HG03521 (cell line): ENCODE data around the gene ZBTB5.

Source experiments
- ATAC-seq: cut with Tn5 transposase; IDR thresholded peaks from one replicate; pipeline ENCODE4 v1.9.1; 2021; ENCODE audit warnings: mild to moderate bottlenecking, moderate library complexity; ENCODE audit not compliant: unreplicated experiment

The ZBTB5 gene

DNA sequence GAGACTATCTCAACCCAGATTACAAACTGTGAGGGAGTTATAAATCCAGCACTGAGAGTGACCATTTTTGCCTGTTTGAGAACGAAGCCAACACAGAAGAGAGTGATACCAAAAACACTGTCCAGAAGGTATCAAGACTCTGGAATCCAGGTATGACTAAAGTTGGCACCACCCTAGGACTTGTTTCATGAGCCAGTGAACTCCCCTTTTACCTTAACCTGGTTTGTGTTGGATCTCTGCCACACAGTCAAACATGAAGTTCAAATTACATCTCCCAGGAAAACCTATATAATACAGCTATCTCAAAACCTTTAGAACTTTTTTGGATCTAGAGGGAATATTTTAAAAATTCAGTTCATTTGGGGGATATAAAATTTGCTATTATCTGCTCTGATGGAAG, 11.4 kb downstream of the ZBTB5 start:
- ATAC-seq: no peak

DNA sequence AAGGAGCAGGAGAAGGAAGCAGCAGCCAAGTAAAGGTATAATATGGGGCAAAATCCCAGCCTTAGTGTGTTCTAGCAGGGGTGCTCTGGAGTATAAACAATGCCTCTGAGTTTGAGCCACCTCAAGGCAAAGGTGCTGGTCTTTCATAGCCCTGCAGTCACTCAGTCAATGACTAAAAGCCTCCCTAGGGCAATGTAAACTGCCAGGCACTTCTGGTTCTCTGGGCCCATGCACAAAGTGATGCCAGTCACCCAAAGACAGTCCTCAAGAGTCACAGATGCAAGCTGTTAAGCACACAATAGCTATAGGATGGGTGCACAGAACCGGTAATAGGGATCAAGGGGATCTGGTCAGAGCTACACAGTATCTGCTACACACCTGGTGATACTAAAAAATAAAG, 12.6 kb downstream of the ZBTB5 start:
- ATAC-seq: no peak

DNA sequence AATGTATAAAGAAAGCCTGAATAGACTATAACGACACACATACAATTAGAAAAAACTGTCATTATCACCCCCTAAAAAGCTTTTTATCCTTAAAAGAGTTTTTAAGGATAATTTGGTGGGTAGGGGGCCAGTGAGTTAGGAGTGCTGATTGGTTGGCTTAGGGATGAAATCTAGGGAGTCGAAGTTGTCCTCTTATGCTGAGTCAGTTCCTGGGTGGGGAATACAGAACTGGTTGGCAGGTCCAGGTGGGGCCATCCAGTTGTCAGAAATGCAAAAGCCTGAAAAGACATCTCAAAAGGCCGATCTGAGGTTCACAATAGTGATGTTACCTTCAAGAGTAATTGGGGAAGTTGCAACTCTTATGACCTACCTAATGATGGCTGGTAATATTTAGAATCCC, 13.6 kb downstream of the ZBTB5 start:
- no peak for ATAC-seq

DNA sequence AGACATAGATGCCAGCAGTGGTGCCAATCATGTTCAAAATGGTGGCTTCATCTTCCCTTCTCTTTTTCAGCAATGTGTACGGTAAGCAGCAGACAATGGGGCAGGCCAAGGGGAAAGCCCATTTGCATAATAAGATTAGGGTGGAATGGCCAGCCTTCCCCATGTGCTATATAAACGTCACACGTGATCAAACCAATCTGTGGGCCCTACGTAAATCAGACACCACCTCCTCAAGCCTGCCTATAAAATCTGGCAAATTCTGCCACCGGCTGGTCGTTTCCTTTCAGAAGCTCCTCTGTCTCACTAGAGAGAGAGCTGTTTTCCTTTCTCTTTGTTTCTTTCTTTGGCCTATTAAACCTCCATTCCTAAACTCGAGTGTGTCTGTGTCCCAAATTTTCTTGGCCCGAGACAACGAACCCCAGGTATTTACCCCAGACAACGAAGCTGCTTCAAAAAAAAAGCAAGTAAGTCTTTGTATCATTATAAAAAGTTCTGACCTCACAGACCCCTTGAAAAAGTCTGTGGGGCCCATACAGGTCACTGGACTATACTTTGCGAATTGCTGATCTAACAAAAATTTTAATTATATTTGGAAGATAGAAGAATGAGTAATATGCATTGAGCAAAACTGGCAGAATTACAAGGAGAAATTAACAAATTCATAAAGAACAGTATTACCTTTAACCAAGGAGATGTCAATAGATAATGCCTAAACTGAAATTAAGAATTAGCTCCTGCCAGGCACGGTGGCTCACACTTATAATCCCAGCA, 15.2 kb downstream of the ZBTB5 start:
- no peak for ATAC-seq

DNA sequence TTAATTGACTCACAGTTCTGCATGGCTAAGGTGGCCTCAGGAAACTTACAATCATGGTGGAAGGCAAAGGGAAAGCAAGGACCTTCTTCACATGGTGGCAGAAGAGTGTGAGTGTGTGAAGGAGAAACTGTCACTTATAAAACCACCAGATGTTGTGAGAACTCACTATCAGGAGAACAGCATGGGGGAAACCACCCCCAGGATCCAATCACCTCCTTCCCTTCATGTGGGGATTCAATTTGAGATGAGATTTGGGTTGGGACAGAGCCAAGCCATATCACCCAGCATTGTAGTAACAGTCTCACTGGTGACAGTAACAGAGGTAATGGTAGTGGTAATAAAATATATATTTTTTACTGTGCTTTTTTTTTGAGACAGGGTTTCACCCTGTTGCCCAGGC, 18.1 kb downstream of the ZBTB5 start:
- ATAC-seq: no peak

DNA sequence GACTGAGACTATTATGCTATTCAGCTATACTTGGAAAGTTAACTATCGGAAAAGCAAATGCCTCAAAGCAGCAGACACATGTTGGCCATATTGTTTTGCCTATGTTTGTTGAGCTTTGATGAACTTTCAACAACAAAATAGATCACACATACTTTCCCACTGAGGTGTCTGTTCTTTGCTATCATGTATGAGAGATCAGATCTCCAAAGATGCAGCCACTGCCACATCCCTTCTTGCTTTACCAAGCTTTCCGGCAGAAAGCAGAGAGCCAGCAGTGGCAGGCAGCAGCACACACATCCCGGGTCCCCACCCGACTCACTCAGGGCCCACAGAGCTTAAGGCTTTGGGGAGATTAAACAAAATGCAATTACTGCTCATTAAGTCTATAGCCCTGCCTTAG, 18.8 kb downstream of the ZBTB5 start:
- ATAC-seq: no peak

DNA sequence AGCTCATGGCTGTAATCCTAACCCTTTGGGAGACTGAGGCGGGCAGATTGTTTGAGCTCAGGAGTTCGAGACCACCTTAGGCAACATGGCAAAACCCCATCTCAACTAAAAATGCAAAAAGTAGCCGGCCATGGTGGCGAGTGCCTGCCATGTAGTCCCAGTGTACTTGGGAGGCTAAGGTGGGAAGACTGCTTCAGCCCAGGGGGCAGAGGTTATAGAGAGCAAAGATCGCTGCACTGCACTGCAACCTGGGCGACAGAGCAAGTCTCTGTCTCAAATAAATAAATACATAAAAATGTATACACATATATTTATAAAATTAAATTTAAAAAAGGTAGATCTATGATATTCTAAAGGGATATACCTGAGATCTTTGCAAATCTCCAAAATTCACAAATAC, 19.4 kb downstream of the ZBTB5 start:
- ATAC-seq: no peak

DNA sequence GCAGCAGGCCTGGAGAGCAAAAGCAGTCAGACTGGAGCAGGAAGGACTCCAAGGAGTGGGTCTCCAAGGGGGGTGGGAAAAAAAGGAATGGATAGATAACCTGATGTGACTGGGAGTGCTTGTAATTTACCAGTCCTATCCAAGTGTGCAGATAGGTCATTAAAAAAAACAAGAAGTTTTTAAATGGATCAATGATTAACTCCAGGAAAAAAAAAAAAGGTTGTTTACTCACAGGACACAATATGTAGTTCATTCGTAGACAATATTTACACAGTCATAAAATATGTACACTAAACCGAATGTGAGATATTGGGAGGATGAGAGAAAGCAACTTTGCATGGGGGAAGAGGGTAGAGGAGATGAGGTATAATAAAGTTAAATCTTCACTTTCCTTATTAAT, 20.4 kb downstream of the ZBTB5 start:
- no peak for ATAC-seq

DNA sequence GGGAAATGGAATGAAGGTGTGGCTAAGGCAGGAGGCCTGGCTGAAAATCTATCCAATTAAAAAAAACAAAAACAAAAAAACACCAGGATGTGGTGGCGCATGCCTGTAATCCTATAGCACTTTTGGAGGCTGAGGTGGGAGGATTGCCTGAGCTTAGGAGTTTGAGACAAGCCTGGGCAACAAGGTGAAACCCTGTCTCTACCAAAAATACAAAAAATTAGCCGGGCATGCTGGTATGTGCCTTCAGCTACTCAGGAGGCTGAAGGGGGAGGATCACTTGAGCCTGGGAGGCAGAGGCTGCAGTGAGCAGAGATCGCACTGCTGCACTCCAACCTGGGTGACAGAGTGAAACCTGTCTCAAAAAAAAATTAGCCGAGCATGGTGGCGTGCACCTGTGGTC, 21.7 kb downstream of the ZBTB5 start:
- no peak for ATAC-seq

DNA sequence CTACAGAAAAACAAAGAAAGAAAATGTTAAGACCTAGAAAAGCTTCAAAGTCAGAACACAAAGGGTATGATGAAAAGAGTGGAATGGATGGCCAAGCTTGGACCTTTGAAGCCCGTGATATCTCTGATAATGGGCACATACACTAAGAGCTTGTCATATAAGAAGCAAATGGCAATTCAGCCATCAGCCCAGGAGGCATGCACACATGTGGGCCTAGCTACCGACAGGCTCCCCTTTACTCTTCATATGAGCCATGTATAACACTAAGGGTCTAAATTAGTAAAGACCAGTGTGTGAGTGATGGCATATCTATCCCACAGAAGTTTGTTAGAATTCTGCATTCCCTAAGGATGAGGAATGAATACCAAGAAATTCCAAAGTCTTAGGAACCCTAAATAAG, 22.7 kb downstream of the ZBTB5 start:
- no peak for ATAC-seq

DNA sequence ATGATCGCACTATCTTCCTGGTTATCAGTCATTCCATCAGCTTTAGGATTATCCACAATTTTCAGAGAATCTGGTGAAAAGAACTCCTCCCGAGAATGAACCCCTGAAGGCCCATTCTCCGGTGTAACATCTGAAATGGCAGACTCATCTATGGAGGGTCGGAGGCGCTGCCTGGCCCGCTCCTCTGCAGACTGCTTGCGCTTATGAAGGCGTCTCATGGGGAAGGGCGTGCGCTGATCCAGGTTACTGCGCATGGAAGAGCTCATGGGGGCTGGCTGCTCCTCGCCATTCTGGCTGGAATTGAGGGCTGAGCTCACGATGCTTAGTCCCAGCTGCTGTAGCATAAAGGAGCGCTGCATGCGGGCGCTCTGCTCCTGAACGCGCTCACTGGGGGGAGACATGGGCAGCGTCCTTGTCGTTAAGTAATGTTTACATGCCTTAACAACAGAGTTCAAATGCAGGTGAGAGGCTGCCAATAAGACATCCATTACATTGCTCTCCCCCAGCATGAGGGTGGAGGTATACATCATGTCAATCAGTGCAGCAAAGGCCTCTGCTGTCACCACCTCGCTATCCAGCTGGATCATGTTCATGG, 23.4 kb downstream of the ZBTB5 start:
- ATAC-seq: no peak

DNA sequence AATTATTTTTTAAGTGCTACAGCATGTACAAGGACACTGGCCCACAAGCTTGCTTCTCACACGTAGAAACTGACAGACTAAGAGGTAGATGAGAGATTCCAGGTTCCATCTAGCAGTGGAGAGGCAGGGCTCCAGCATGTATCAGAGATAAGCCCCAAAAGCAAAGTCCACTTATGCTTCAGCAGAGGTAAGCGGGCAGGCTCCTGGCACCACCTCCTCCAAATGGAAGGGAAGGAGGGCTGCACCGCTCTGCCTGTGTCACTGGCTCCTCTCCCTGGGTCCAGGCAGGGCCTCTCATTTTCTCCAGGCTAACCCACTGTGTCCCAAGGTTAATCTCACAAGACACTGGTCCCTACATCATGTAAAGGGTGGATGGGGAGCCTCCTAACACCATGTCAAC, 26.9 kb downstream of the ZBTB5 start:
- ATAC-seq: no peak

DNA sequence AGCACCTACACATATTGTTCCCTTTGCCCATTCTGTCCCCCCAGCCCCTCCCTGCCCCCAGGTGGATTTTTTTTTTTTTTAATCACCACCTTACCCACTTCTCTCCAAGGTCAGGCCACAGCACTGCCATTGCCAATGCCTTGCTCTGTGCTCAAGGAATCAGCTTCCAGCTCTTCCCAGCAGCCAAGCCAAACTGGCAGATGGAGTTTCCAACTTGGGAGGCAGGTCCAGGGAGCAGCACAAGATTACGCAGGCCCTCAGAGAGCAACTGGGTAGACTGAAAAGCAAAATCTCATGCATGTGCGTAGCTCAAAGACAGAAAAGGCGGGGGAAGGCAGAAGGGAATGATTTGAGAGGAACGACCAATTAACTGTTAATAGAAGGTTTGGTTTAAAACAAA, 27.6 kb downstream of the ZBTB5 start:
- ATAC-seq: no peak

DNA sequence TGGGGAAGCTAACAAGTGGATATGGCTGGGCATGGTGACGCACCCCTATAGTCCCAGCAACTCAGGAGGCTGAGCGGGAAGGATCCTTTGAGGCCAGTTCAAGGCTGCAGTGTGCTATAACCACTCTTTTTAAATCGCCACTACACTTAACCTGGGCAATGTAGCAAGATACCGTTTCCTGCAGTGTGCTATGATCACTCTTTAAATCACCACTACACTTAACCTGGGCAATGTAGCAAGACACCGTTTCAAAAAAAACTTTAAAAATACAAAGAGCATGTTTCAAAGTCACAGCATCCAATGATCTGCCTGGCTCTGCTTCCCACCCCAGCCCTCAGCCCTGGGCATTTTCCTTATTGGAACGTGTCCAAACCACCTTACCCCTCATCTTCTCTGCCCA, 28.2 kb downstream of the ZBTB5 start:
- ATAC-seq: no peak

DNA sequence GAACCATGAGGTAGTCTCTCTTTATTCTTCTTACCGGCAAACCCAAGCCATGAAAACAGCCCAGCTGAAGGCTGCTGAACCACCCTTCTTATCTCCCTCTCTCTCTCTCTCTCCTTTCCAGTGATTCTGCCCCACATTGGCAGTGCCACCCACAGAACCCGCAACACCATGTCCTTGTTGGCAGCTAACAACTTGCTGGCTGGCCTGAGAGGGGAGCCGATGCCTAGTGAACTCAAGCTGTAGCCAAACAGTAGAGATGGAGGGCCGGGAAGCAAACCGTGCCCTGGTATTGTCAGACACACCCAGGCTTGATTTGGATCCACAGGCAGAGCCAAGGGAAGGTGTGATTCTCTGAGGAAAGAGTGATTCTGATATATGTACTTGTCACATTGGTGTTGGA, 28.7 kb downstream of the ZBTB5 start:
- no peak for ATAC-seq

DNA sequence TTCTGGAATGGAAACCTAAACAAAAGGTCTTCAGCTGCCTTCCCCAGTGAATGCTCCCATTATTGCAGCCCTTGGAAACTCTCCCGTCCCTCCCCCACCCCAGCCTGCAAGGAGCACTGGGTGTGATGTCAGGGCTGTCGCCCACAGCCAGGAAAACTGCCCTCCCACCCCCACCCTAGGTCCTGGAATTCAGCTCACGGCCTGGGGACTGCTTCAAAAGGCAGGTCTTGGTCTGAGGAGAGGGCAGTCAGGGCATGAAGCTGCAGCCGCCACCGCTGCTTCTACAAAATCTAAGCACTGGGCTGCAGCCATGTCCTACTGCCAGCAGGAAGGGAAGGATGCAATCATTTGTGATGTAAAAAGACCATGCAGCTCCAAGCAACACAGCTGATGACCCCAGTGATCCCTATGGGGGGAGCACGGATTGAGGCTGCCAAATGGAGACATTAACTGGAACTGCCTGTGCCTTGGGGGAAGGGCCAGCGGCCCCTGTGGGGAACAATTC, 31.3 kb downstream of the ZBTB5 start:
- no peak for ATAC-seq

DNA sequence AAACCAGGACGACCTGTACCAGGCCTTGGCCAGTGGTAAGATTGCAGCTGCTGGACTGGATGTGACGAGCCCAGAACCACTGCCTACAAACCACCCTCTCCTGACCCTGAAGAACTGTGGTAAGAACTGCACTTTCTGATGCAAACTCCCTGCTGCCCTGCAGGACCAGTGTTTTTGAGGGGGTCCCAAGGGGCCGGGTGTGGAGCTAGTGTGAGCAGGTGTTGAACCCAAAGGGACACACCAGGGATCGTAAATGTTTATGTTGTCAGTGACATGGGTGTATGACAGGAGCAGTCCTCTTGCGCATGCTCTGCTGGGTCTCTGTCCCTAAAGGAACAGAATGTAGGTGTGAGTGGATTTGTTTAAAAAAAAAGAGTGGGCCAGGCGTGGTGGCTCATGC, 33.2 kb downstream of the ZBTB5 start:
- no peak for ATAC-seq

DNA sequence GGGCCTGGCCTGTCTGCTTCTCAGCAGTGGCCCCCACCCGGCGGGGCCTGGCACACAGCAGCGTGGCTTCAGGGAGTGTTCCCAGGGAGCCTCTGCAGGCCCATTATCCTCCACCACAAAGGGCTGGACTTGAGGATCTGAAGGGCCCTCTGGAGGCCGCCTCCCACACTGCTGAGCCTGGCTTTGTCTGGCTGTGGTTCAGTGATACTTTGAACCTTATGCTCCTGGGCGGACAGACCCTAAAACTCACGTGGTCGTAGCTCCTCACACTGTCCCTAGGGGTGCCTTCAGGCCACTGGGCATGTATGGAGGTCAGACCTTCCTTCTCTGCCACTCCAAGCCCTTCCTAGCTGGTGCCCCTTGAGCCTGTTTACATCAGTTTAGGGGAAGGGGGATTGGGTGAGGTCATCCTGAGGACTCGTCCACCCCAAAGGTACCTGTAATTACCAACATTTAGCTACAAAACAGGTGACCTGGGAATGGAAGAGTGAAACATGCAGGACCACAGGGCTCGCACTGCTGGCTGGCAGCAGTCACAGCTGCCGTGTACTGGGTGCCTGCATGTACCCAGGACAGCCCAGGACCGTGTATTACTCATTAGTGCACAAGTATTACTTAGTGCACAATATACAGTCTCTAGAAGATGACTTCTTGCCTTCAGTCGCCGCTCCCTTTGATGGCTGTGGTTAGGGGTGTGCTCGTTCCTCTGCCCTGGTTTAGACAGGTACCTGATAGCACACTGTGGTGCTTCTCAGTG, 34.2 kb downstream of the ZBTB5 start:
- no peak for ATAC-seq

DNA sequence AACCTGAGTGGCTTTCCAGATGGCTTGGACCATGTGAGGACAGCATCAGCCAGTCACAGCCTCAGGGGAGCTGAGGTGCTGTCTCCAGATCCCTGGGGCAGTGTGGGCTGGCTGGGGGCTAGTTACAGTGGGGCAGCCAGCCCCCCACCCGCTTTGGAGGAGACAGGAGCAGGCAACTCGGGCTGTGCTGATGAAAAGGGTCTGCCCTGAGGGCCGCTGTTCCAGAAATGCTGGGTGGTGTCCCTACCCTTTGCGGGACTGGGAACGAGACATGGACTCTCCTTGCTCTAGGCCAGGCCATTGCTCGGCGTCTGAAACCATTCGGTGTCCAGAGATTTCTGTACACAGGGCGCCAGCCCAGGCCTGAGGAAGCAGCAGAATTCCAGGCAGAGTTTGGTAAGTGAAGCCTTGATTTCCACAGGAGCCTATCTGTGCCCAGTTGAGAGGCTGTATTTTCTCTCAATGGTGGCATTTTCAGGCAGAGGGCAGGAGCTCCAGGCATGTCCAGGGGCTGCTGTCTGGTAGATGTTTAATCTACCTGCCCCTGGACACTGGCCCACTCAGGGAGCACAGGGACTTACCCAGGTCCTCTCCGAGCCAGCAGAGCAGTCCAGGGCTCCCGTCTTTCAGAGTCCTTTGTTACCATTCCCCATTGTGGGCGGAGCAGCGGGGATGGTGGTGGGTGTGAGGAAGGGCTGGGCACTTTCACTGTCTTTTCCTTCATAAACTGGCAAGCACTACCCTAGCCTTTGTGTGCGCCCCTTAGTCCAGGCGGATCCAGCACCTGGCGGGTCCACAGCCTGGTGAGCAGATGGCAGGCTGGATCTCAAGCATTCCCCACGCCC, 35.6 kb downstream of the ZBTB5 start:
- no peak for ATAC-seq

DNA sequence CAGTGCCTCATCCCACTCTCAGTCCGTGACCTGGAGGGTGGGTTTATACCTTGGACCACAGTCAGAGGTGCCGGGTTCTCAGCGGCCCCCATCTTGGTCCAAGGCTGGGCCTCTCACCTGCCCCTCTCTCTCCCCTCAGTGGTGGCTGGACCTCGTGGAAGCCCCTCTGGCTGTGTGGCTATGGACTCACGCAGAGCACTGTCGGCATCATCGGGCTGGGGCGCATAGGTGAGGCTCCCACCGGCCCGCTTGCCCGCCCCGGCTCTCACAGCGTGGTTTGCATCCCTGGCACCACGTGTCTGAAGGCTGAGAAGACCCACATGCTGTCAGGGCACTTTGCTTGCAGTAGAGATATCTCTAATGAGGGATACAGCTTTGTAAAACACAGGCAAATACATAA, 36.9 kb downstream of the ZBTB5 start:
- ATAC-seq: no peak

DNA sequence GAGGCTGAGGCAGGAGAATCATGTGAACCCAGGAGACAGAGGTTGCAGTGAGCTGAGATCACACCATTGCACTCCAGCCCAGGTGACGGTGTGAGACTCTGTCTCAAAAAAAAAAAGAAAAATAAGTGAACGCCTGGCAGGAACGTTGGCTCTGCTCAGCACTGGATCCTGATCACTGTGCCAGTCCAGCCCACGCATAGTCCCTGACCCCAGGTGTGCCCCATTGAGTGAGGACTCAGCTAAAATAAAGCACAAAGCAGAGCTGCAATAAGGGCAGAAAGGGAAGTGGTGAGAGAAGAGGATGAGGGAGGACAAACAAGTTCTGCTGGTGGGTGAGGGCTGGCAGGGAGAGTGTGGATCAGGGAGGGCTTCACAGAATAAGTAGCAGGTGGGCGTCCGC, 38.4 kb downstream of the ZBTB5 start:
- no peak for ATAC-seq
